AG09309 (cell line): ENCODE results near the gene ATP9B.

Experiments
- DNase-seq: peaks from one replicate; pipeline ENCODE4 v3.0.0-alpha.2; 2010; ENCODE audit warnings: low read depth
- H3K4me3 ChIP-seq: 2 replicates; pipeline ENCODE4 v1.5.1; 2011; ENCODE audit warnings: mild to moderate bottlenecking, low read depth, low read length, moderate library complexity; ENCODE audit not compliant: control insufficient read depth
- TF ChIP-seq, protein P1 (sequence below): IDR thresholded peaks from 2 replicates; pipeline ENCODE4 v1.5.1; 2011; ENCODE audit warnings: mild to moderate bottlenecking, low read depth, low read length, inconsistent platforms; ENCODE audit not compliant: insufficient read depth, control insufficient read depth; ENCODE audit errors: missing control alignments

ATP9B gene

DNA sequence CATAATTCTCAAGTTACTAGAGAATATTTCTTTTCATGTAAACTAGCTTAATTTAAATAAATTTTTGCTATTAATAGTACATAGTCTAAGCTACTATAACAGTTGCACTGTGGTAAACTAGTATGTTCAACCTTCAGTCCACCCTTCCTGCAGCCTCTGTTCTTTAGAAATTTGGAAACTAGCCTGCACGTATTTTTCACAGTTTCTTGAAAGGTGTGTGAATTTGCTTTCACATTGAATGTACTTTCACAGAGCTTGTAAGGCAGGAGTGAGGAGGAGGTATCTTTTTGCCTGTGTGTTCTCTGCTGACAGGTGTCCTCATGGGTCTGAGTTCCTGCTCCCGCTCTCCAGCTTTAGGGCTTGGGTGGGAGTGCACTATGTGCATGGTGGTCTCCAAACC is 117.5 kb downstream of the ATP9B start:
- TF ChIP-seq, protein P1, sequence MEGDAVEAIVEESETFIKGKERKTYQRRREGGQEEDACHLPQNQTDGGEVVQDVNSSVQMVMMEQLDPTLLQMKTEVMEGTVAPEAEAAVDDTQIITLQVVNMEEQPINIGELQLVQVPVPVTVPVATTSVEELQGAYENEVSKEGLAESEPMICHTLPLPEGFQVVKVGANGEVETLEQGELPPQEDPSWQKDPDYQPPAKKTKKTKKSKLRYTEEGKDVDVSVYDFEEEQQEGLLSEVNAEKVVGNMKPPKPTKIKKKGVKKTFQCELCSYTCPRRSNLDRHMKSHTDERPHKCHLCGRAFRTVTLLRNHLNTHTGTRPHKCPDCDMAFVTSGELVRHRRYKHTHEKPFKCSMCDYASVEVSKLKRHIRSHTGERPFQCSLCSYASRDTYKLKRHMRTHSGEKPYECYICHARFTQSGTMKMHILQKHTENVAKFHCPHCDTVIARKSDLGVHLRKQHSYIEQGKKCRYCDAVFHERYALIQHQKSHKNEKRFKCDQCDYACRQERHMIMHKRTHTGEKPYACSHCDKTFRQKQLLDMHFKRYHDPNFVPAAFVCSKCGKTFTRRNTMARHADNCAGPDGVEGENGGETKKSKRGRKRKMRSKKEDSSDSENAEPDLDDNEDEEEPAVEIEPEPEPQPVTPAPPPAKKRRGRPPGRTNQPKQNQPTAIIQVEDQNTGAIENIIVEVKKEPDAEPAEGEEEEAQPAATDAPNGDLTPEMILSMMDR, result no peak
- DNase-seq, result no peak
- H3K4me3 ChIP-seq, result no peak overlapping the region

DNA sequence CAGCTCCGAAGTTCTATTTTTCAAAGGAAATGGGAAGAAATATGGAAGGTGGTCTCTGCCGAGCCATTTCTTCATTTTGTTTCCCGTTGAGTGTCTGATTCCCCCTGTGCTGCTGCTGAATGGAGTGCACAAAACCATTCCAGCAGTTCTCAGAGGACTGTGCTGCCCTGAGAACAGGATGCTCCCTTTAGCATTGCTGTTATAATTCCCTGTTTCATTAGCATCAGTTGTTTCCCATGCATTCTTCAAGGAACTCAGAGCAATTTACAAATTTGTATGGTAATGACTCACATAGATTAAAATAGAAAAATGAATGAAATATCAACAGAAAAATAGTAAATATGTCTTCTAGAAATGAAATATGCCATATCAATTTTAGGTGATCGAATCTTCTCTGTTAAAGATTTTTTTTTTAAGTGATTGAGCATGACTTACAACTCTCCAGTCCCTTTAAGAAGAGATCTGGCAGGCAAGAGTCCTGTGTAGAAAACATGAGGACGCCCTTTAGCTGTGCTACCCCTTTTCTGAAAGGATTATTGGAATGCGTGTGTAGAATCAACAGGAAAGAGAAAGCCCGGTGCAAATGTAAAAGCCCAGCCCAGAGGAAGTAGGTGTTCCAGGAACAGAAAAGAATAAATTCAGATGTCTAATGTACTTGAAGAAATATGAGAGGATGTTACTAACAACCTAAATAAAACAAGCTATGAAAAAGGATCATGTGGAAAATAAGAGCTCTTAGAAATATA is 118.5 kb downstream of the ATP9B start:
- no peak overlapping the region for H3K4me3 ChIP-seq
- TF ChIP-seq, protein P1, result no peak
- no peak for DNase-seq

DNA sequence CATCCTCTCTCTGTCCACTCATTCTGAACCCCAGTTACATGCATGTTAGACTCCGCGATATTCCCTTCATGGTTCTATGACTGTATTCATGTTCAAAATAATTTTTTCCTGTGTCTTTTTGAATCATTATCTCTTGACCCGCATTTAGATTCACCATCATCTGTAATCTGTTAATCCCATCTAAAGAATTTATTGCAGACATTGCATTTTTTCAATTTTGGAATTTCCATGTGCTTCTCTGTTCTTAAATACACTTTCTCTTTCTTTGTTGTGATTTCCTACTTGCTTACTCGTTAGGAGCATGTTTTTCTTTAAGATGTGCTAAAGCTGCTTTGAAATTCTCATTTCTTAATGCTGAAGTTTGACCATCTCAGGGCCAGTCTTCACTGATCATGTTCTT is 122.2 kb downstream of the ATP9B start:
- H3K4me3 ChIP-seq, result no peak overlapping the region
- no peak for DNase-seq
- TF ChIP-seq, protein P1, result no peak

DNA sequence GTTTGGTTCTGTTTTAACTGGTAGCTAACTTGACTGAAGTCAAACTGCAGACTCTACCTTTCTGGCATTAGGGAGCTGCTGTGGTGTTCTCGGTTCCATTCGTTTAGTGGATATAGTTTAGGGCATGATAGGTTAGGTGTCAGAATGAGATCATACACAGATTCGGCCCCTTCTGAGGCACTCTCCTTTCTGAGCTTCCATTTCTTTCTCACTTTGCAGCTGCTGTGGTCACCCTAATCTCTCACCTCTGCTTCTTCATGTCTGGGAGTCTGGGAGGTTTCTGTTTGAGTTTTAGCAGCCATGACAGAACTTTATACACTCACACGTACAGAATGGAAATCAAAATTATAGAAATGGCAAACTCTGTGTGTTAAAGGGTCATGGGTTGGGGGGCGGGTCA is 122.8 kb downstream of the ATP9B start:
- DNase-seq, result no peak
- no peak overlapping the region for H3K4me3 ChIP-seq
- TF ChIP-seq, protein P1, result no peak

DNA sequence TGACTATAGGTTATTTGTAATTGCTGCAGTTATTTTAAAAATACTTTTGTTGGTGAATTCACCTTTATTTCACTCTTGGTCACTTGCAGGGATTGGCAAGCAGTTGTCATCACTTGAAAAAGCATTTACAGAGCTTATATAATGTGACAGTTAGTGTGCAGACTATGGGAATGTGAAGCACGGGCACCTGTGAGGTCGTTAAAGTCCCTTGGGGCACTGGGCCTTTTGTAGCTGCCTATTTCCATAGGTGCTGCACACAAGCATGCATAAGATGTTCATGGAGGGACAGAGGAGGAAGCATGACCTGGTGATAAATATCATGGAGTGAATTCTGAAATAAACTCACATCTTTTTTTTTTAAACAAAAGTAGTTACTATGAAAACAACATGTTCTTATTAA is 124.6 kb downstream of the ATP9B start:
- DNase-seq, result no peak
- TF ChIP-seq, protein P1, result no peak
- no peak overlapping the region for H3K4me3 ChIP-seq

DNA sequence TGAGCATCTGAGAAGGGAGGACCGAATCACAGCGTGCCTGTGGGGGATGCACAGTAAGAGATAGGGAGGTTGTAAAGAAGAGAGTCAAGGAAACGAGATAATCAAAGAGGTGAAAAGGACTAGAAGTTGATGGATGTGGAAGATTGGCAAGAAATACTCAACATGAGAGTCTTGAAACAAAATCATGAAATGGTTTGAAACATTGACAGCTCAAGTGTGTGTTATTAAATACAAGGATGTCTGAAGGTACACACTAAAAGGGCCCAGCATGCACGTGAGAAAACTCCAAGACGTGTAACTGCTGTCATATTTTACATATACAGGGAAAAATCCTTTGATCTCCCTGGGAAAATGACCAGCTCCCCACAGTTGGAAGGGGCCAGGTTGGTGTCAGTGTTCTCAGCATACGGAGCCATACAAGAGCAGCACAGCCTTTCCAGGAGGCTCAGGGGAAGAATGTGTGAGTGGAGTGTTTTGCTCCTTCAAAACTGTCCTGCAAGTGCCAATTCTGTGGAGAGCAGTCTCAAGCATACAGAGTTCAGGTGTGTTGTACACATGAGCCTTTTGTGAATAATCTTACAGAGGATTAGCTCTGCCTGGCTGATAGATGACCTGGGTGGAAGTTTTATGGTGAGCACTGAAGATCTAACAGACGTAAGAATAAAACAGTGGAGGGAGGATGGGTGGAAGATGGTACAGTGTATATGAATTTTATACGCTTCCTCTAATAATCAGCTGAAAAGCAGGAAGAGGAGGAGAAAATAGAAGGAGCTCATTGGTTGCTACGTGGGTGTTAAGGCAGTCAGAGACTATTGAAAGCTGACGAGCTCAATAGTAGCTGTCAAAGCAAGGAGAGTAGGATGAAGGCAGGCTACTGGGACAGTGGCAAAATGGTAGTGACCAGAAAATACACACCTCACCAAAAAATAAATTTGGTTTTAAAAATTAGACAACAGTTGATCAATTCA is 126.8 kb downstream of the ATP9B start:
- H3K4me3 ChIP-seq, result no peak overlapping the region
- TF ChIP-seq, protein P1, result no peak
- DNase-seq, result no peak
